GM21528 (cell line): ENCODE results near the gene SNX30.

Experiments used
- ATAC-seq: cut with Tn5 transposase; IDR thresholded peaks from one replicate; pipeline ENCODE4 v1.9.1; 2021; ENCODE audit warnings: mild to moderate bottlenecking, moderate library complexity; ENCODE audit not compliant: unreplicated experiment, low FRiP score

SNX30 gene

GRCh38 chr9:112872019-112872418 is 121.5 kb downstream of the SNX30 start:
- no peak for ATAC-seq

DNA sequence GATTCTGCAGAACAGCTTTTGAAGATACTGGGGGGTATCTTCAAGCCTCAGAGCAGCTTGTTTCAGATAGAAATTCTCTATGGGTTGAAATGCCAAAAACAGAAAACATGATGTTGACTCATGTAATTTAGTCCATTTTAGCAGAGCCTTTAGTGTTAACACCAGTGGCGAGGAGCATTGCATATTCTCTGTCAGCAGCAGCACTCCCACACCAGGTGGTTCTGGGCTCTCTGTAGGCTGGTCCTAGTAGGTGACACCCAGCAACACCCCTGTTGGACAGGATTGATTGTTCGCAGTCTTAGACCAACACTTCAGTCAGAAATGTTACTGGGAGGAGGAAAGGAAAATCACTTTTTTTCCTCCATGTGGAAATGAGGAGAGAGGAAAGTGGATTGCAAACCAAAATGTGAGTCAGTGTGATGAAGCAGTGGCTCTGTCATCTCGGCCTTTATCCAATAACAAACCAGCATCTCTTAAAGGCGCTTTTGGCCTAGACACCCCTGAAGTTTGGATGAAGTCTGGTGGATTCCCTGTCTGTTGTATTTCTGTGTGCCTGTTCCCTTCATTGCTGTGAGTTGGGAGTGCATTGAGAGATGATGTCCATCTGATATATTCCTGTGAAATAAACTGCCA is 123.3 kb downstream of the SNX30 start:
- ATAC-seq, result no peak

- no peak for ATAC-seq
Measured at GRCh38 chr9:112878752-112879151, 128.2 kb downstream of the SNX30 start.

DNA sequence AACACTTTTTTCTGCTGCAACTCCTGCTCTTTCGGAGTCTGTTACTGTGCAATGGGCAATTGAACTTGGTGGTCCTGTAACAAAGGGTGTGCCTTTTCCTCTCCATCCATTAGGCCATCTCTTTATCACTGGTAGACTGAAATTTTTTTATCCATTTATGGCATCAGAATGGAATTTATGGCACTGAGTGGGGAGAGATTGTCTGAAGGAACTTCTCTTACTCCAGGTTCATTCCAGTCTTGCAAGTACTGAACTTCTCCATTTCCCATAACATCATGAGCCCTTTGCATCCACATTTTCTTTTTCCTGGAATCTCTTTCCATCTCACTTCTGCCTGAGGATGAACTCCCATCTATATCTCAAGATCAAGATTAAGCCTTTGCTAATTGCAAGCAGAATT is 130.1 kb downstream of the SNX30 start:
- no peak for ATAC-seq

DNA sequence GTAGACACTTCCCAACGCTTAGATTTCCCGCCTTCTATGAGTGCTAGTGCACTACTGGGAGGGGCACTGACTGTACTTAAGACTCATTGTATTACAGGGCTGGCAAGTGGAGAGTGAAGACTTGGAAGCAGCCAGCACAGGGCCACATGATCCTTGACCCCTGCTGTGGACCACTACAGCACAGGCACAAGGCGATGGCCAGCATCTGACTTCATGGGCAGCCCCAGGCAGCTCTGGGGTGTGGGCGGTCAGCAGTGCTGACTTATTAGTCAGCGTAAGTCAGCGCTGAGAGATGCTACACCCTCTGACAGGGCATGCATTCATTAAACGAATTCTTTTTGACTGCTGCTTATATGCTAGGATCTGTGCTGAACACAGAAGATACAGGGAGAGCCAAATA is 130.8 kb downstream of the SNX30 start:
- ATAC-seq, result no peak

GRCh38 chr9:112884101-112884500 is 133.5 kb downstream of the SNX30 start:
- ATAC-seq, result no peak

DNA sequence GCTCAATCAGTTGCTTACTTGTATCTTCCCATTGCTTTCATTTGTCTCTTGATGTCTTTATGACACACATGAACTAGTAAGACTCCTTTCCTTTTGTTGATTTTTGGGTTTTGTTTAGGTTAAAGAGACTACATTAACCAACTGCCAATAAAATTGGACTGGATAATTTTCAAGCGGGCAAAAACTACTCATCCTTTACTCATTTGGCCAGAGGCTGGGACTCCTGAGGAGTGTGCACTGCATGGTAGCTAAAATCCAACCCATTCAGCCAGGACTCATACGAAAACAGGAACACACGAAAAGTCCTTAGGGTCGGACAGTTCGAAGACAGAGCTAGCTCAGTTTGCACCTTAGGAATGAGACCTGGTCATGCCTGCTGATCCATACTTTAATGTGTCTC is 134.2 kb downstream of the SNX30 start:
- ATAC-seq, result no peak

DNA sequence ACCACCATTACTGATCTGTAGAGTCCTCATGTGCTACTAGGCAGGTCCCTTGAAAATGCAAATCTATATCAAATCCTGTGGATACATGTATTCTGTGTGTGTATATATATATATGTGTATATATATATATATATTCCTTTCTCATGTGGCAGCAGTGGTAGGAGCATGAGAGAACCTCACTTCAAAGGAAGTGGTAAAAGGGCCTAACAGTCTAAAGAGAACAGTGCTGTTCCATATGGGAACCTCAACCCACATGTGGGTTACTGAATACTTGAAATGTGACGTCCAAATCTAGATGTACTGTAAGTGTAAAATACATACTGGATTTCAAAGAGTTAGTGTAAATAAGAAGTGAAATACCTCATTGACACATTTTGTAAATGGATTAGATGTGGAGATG is 134.8 kb downstream of the SNX30 start:
- ATAC-seq, result no peak

- ATAC-seq, result no peak
Measured at GRCh38 chr9:112886351-112886750, 135.8 kb downstream of the SNX30 start.

DNA sequence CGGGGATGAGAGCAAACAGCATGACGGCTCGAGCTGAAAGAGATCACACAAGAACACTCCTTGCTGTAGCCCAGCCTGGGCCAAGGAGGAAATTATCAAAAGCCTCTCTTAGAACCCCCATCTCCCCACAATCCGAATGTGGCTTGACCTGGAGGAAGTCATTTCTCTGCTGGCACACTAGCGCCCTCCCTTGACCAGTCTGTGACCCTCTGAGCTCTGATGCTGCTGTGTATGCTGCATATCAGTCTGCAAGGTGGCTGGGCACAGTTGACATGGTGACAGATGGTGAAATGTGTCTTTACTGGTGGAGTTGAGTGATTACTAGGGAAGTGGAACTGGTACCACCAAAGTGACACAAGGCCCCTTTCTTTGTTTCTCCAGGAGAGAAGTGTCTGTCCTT is 136.8 kb downstream of the SNX30 start:
- no peak for ATAC-seq

DNA sequence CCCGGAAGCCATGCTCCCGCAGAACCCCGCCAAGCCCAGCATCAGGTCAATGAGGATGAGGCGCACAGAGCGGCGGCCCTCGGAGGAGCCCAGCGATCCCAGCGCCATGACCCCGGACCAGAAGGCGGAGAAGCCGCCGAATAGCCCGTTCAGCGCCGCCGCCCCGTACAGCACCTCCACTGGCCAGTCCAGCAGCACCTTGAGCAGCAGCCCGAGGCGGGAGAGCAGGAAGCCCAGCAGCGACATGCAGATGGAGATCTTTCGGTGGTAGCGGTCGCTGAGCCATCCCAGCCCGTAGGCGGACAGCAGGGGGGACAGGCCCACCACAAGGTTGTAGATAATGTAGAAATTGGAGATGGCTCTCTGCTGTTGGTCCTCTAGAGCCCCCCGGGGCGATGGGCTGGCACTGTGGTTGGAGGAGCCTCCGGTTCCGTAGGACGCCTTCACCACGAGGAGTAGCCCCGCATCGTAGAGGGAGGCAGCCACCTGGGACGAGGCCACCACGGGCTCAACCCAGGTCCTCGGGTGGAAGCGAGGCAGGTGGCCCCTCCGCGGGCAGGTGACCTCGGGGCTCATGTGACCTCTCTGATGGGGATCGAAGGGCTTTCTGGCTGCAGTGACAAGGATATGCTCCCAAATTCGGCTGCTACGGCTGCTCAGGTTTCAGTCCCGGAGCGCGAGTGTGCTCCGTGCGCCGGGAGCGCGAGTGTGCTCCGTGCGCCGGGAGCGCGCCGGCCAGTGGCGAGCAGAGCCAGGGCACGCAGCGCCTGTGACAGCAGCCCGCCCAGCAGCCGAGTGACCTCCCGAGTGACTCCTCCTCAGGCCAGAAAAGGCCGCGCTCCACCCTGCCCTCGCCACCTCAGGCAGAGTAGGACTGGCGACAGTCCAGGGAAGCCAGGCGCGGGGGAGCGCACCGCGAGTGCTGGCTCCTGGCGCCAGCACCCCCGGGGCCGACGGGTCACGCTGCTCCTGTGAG is 139.8 kb downstream of the SNX30 start, which contains the start of gene SLC46A2:
TSS of gene SLC46A2 (minus strand) at position 771 of the 976 bp plus-strand sequence. CDS start at position 576, 195 bp downstream.
- no peak for ATAC-seq

- ATAC-seq, result no peak
Measured at GRCh38 chr9:112891521-112891920, 141.0 kb downstream of the SNX30 start.

DNA sequence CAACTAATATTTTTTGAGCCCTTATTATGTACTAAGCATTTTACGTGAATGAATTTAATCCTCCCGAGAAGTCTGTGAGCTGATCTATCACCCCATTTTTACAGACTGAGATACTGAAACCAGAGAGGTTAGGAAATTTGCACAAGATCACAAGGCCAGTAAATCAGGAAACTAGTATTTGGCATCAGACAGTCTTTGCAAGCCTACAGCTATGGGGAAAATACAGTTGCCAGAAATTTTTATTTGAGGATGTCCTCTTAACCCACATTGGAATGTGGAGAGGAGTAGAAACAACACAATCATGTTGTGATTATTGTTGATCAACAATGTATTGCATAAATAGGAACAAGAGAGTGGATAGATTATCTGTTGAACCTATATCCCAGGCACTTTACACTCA is 142.4 kb downstream of the SNX30 start:
- no peak for ATAC-seq

GRCh38 chr9:112894041-112894440 is 143.5 kb downstream of the SNX30 start:
- no peak for ATAC-seq

GRCh38 chr9:112894699-112895098 is 144.1 kb downstream of the SNX30 start:
- no peak for ATAC-seq

DNA sequence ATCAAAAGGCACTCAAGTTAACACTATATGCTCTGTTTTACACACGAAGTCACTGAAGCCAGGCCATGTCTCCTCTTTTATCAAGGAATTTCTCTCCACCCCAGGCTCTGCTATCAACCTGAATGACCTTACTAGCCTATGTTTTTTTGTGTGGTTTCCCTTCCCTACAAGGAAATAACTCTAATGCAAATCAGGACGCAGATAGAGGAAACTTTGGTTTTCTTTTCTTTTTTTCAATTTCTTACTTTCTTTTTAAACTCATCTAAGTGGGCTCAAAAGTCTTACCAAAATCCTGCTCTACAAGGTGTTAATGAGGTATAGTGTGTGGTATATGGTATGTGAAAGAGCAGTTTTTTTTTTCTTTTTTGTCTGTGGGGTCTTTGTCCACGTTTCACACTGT is 145.6 kb downstream of the SNX30 start:
- ATAC-seq, result no peak

- ATAC-seq, result no peak
Measured at GRCh38 chr9:112898872-112899311, 148.3 kb downstream of the SNX30 start.

DNA sequence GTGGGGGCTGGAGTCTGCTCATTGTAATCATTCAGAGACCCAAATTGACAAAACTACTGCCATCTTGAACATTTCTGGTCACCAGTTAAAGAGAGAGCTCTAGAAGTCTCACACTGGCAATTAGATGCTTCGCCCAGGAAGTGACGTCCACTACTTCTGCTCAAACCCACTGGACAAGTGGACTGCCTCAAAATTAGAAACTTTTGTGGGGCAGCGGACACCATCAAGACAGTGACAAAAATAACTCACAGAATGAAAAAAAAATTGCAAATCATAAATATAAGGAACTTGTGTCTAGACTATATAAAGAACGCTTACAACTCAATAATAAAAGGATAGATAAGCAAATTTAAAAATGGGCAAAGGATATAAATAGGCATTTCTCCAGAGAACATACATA is 149.9 kb downstream of the SNX30 start:
- ATAC-seq, result no peak

DNA sequence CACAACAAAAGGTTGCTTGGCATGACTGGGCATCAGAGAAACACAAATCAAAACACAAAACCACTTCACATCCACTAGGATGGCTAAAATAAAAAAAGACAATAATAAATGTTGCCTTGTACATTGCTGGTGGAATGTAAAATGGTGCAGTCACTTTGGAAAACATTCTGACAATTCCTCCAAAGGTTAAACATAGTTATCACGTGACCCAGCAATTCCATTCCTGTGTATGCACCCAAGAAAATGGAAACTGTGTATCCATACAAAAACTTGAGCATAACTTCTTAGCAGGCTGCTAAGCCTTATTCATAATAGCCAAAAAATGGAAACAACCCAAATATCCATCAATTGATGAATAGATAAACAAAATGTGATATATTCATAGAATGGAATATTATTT is 150.3 kb downstream of the SNX30 start:
- ATAC-seq, result no peak

DNA sequence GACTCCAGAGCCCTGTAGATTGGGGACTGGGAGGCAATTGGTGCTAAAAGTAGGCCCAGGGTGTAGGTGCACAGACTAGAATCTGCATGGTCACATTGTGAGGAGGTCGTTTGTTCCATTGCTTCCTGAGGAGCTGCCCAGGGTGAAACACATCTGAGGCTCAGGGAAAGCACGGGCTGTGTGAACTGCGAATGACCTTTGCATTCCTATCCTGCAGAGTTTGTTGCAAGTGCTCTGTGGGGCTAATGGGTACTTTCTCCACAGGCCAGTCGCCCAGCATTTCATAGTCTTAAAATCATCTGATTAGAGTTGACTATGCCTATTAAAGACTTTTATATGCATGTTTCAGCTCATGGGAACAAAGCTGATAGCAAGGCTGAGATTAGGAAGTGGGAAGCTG is 154.5 kb downstream of the SNX30 start:
- ATAC-seq, result no peak

DNA sequence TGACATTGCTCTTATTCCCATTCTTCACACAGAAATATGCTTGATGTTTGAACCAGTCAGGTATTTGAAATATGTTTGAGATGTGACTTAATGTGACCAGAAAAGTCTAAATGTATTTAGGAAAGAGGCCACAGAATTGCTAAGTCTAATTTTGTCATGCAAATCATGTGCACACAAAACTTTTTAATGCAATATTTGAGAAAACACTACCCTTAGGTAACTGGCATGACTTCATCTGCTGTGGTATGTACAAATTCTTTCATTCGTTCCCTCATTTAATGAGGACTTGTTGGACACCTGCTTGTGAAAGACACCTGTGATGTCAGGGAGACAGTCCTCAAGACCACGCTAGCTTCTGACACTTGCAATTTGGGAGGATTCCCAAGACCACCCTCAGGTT is 161.2 kb downstream of the SNX30 start:
- no peak for ATAC-seq

DNA sequence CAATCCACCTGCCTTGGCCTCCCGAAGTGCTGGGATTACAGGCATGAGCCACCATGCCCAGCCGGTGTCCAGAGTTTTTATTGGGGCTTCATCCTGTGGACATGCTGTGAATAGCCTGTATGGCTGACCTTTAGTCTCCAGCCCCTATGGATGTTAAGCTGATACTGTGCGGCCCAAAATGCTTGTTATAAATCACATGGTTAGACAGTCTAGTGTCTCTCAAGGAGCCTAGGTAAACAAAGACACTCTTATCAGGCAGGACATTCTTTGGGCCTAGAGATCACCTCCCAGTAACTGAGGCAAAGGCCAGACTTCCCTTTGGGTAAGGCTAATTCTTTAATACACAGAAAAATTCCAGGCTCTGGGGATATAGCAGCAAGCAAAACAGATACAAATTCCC is 162.1 kb downstream of the SNX30 start:
- ATAC-seq, result no peak
